Mesendoderm (in vitro differentiated cells): ENCODE measurements around the gene KLC1.

Experiments
- DNase-seq: peaks from one replicate; pipeline ENCODE4 v3.0.0; 2013
- H2AK5ac ChIP-seq: 2 replicates; pipeline ENCODE4 v1.6.1; 2013; ENCODE audit warnings: low read length, inconsistent platforms
- H2BK120ac ChIP-seq: 2 replicates; pipeline ENCODE4 v1.6.1; 2013; ENCODE audit warnings: low read depth, mild to moderate bottlenecking, low read length, moderate library complexity, mixed read lengths
- H2BK15ac ChIP-seq: replicated peaks from 2 replicates; pipeline ENCODE4 v1.6.1; 2013; ENCODE audit warnings: low read depth, mild to moderate bottlenecking, moderate library complexity
- H2BK5ac ChIP-seq: 2 replicates; pipeline ENCODE4 v1.6.1; 2013; ENCODE audit warnings: low read length, inconsistent platforms
- H3K18ac ChIP-seq: 2 replicates; pipeline ENCODE4 v1.6.1; 2013; ENCODE audit warnings: mild to moderate bottlenecking, low read length, mixed read lengths
- H3K23ac ChIP-seq: one replicate; pipeline ENCODE4 v1.6.1; 2013; ENCODE audit warnings: low read length
- H3K27ac ChIP-seq: 2 replicates; pipeline ENCODE4 v1.5.1; 2013; ENCODE audit warnings: low read depth, mild to moderate bottlenecking, inconsistent platforms, low read length, moderate library complexity
- H3K27me3 ChIP-seq: 2 replicates; pipeline ENCODE4 v1.6.1; 2013; ENCODE audit warnings: low read length, control low read depth, mild to moderate bottlenecking, inconsistent platforms; ENCODE audit not compliant: insufficient read depth, poor library complexity
- H3K36me3 ChIP-seq: 2 replicates; pipeline ENCODE4 v1.6.1; 2013; ENCODE audit warnings: low read length, inconsistent platforms; ENCODE audit not compliant: control insufficient read depth, insufficient read depth
- H3K4ac ChIP-seq: one replicate; pipeline ENCODE4 v1.6.1; 2013; ENCODE audit warnings: low read depth, mild to moderate bottlenecking, low read length, moderate library complexity
- H3K4me1 ChIP-seq: 2 replicates; pipeline ENCODE4 v1.6.1; 2013; ENCODE audit warnings: low read depth, low read length, inconsistent platforms; ENCODE audit not compliant: control insufficient read depth
- H3K4me2 ChIP-seq: 2 replicates; pipeline ENCODE4 v1.6.1; 2013; ENCODE audit warnings: low read length
- H3K4me3 ChIP-seq: 2 replicates; pipeline ENCODE4 v1.5.1; 2013; ENCODE audit warnings: mild to moderate bottlenecking, low read length
- H3K56ac ChIP-seq: one replicate; pipeline ENCODE4 v1.6.1; 2013; ENCODE audit warnings: low read length
- H3K79me1 ChIP-seq: 2 replicates; pipeline ENCODE4 v1.6.1; 2013; ENCODE audit warnings: low read length, inconsistent platforms
- H3K79me2 ChIP-seq: 2 replicates; pipeline ENCODE4 v1.6.1; 2013; ENCODE audit warnings: mild to moderate bottlenecking, low read length; ENCODE audit not compliant: control insufficient read depth, insufficient read depth
- H3K9ac ChIP-seq: 2 replicates; pipeline ENCODE4 v1.6.1; 2013; ENCODE audit warnings: low read length, inconsistent platforms
- H4K5ac ChIP-seq: one replicate; pipeline ENCODE4 v1.6.1; 2013; ENCODE audit warnings: low read length
- H4K8ac ChIP-seq: one replicate; pipeline ENCODE4 v1.6.1; 2013; ENCODE audit warnings: low read depth, mild to moderate bottlenecking, control low read depth, low read length, moderate library complexity
- WGBS: extraction: QIAGEN DNeasy Blood & Tissue Kit; methylation state at CpG from one replicate; pipeline ENCODE4 v1.1.7; 2013; ENCODE audit warnings: low lambda C conversion rate, missing lambda C conversion rate; ENCODE audit not compliant: insufficient coverage; ENCODE audit errors: extremely low coverage; 5-methylcytosine and 5-hydroxymethylcytosine counted together

Gene KLC1

GRCh38 chr14:103693515-103693914, 64.5 kb downstream of the KLC1 start:
- no CpG with 5 or more reads among the region's 22 CpGs for WGBS
- H3K27me3 ChIP-seq = no peaks in the 10 kb centered on the region
- no peak overlapping the region for H2BK120ac ChIP-seq
- no peak overlapping the region for H3K4me2 ChIP-seq
- no peak overlapping the region for H2BK5ac ChIP-seq
- DNase-seq = no peak
- no peak overlapping the region for H3K9ac ChIP-seq
- no peak overlapping the region for H3K23ac ChIP-seq
- H3K79me2 ChIP-seq = no peaks in the 10 kb centered on the region
- no peak overlapping the region for H2BK15ac ChIP-seq
- H3K36me3 ChIP-seq = peaks cover 3% of the 10 kb centered on the region
- H2AK5ac ChIP-seq = no peak overlapping the region
- no peak overlapping the region for H3K4ac ChIP-seq
- no peak overlapping the region for H3K56ac ChIP-seq
- H3K4me1 ChIP-seq = no peaks in the 10 kb centered on the region
- H4K8ac ChIP-seq = no peak overlapping the region
- no peak overlapping the region for H3K27ac ChIP-seq
- no peak overlapping the region for H4K5ac ChIP-seq
- no peak overlapping the region for H3K18ac ChIP-seq
- no peak overlapping the region for H3K4me3 ChIP-seq
- H3K79me1 ChIP-seq = peaks cover 5% of the 10 kb centered on the region

- Histone ChIP-seq H3K9ac (no peak overlapping the region), H3K4ac (no peak overlapping the region), H2BK15ac (no peak overlapping the region), H3K23ac (no peak overlapping the region), H3K79me1 (peaks cover 3% of the 10 kb centered on the region), H2BK120ac (no peak overlapping the region), H3K4me2 (no peak overlapping the region), H3K27ac (no peak overlapping the region), H3K4me1 (no peaks in the 10 kb centered on the region), H3K79me2 (no peaks in the 10 kb centered on the region), H4K5ac (no peak overlapping the region), H3K4me3 (no peak overlapping the region), H3K56ac (no peak overlapping the region), H3K36me3 (peaks cover 1% of the 10 kb centered on the region), H3K27me3 (no peaks in the 10 kb centered on the region), H2AK5ac (no peak overlapping the region), H2BK5ac (no peak overlapping the region), H4K8ac (no peak overlapping the region), H3K18ac (no peak overlapping the region)
- DNase-seq = no peak
- WGBS = no CpG with 5 or more reads among the region's 20 CpGs
Observed at GRCh38 chr14:103694572-103695026, 65.6 kb downstream of the KLC1 start.

- DNase-seq = no peak
- no peaks in the 10 kb centered on the region for H3K27me3 ChIP-seq
- peaks cover 1% of the 10 kb centered on the region for H3K36me3 ChIP-seq
- H3K9ac ChIP-seq = no peak overlapping the region
- no peak overlapping the region for H3K23ac ChIP-seq
- no peak overlapping the region for H4K8ac ChIP-seq
- WGBS = no CpG with 5 or more reads among the region's 14 CpGs
- no peaks in the 10 kb centered on the region for H3K79me2 ChIP-seq
- no peak overlapping the region for H4K5ac ChIP-seq
- no peak overlapping the region for H3K4me3 ChIP-seq
- H3K4me1 ChIP-seq = no peaks in the 10 kb centered on the region
- no peak overlapping the region for H2BK15ac ChIP-seq
- H2BK5ac ChIP-seq = no peak overlapping the region
- H3K4me2 ChIP-seq = no peak overlapping the region
- no peak overlapping the region for H2AK5ac ChIP-seq
- H3K56ac ChIP-seq = no peak overlapping the region
- no peaks in the 10 kb centered on the region for H3K79me1 ChIP-seq
- no peak overlapping the region for H3K4ac ChIP-seq
- H3K18ac ChIP-seq = no peak overlapping the region
- no peak overlapping the region for H2BK120ac ChIP-seq
- H3K27ac ChIP-seq = no peak overlapping the region
Observed at GRCh38 chr14:103695296-103696069, 66.5 kb downstream of the KLC1 start.

- no peak overlapping the region for H3K4me2 ChIP-seq
- H3K23ac ChIP-seq = no peak overlapping the region
- no peaks in the 10 kb centered on the region for H3K27me3 ChIP-seq
- no peak overlapping the region for H2BK120ac ChIP-seq
- no peak overlapping the region for H3K4ac ChIP-seq
- H3K56ac ChIP-seq = no peak overlapping the region
- H3K36me3 ChIP-seq = peaks cover 1% of the 10 kb centered on the region
- no peaks in the 10 kb centered on the region for H3K79me2 ChIP-seq
- no peak overlapping the region for H3K18ac ChIP-seq
- H2AK5ac ChIP-seq = no peak overlapping the region
- H4K5ac ChIP-seq = no peak overlapping the region
- no peaks in the 10 kb centered on the region for H3K4me1 ChIP-seq
- no peak overlapping the region for H3K4me3 ChIP-seq
- H3K9ac ChIP-seq = no peak overlapping the region
- no peak overlapping the region for H4K8ac ChIP-seq
- H2BK5ac ChIP-seq = no peak overlapping the region
- no CpG with 5 or more reads among the region's 13 CpGs for WGBS
- no peaks in the 10 kb centered on the region for H3K79me1 ChIP-seq
- no peak overlapping the region for H2BK15ac ChIP-seq
- DNase-seq = no peak
- H3K27ac ChIP-seq = no peak overlapping the region
Observed at GRCh38 chr14:103696070-103696402, 67.0 kb downstream of the KLC1 start.

GRCh38 chr14:103696466-103697071, 67.6 kb downstream of the KLC1 start:
- Histone ChIP-seq H3K27ac (no peak overlapping the region), H3K27me3 (no peaks in the 10 kb centered on the region), H3K23ac (no peak overlapping the region), H2BK120ac (no peak overlapping the region), H3K4ac (no peak overlapping the region), H3K56ac (no peak overlapping the region), H2BK15ac (no peak overlapping the region), H4K5ac (no peak overlapping the region), H3K36me3 (peaks cover 1% of the 10 kb centered on the region), H3K4me2 (no peak overlapping the region), H3K9ac (no peak overlapping the region), H4K8ac (no peak overlapping the region), H3K4me3 (no peak overlapping the region), H3K4me1 (no peaks in the 10 kb centered on the region), H2BK5ac (no peak overlapping the region), H3K79me1 (no peaks in the 10 kb centered on the region), H3K18ac (no peak overlapping the region), H2AK5ac (no peak overlapping the region), H3K79me2 (no peaks in the 10 kb centered on the region)
- DNase-seq = no peak
- WGBS = no CpG with 5 or more reads among the region's 17 CpGs
